Fibroblast of mammary gland (primary cell): ENCODE results near the gene SMAD7.

ENCODE experiments used
- DNase-seq: peaks from one replicate; pipeline ENCODE4 v3.0.0-alpha.2; 2010; ENCODE audit warnings: low read depth
- H3K4me3 ChIP-seq: 2 replicates; pipeline ENCODE4 v1.5.1; 2011; ENCODE audit warnings: low read depth, mild to moderate bottlenecking, low read length, moderate library complexity; ENCODE audit not compliant: control insufficient read depth
- CTCF ChIP-seq: conservative IDR thresholded peaks from 2 replicates; pipeline ENCODE4 v1.5.1; 2011; ENCODE audit warnings: low read depth, low read length, inconsistent platforms; ENCODE audit not compliant: control insufficient read depth, insufficient read depth

SMAD7 gene

GRCh38 chr18:48986851-48987761 lies 36.3 kb upstream of the SMAD7 start:
- no peak for DNase-seq
- no peak overlapping the region for H3K4me3 ChIP-seq
- TF ChIP-seq CTCF, result no peak

GRCh38 chr18:48985161-48985560 lies 34.4 kb upstream of the SMAD7 start:
- H3K4me3 ChIP-seq, result no peak overlapping the region
- no peak for TF ChIP-seq CTCF
- DNase-seq, result no peak

- no peak for TF ChIP-seq CTCF
- no peak for DNase-seq
Observed at GRCh38 chr18:48983793-48984437, 33.1 kb upstream of the SMAD7 start.

GRCh38 chr18:48982266-48982665 lies 31.5 kb upstream of the SMAD7 start:
- H3K4me3 ChIP-seq, result no peak overlapping the region
- no peak for TF ChIP-seq CTCF
- no peak for DNase-seq

More at GRCh38 chr18:48983793-48984437, 33.1 kb upstream of the SMAD7 start:
- no peak overlapping the region for H3K4me3 ChIP-seq

- DNase-seq, result no peak
- TF ChIP-seq CTCF, result no peak
- no peak overlapping the region for H3K4me3 ChIP-seq
Observed at GRCh38 chr18:48979944-48980890, 29.5 kb upstream of the SMAD7 start.

GRCh38 chr18:48977914-48978313 lies 27.1 kb upstream of the SMAD7 start:
- DNase-seq, result no peak
- no peak for TF ChIP-seq CTCF
- no peak overlapping the region for H3K4me3 ChIP-seq
